GM23338 (cell line): Measurements from ENCODE around the gene IFT74. TPM values are rescaled to one million over a fixed set of nuclear protein-coding genes. Genes with fewer than 3 reads are reported as not detected.

ENCODE experiments used
- ATAC-seq: fragments of 200-7000 bp; cut with Tn5 transposase; 3 replicates; pipeline ENCODE4 v1.9.1; 2020
- DNase-seq: peaks from one replicate; pipeline ENCODE4 v3.0.0-alpha.2; 2015; ENCODE audit warnings: low spot score
- H2AFZ ChIP-seq: fragments of 200-600 bp; sonication (generic); 2 replicates; pipeline ENCODE4 v1.8.0; 2016; ENCODE audit warnings: antibody characterized with exemption, mild to moderate bottlenecking, moderate library complexity
- H3F3A ChIP-seq: fragments of 200-600 bp; sonication (generic); replicated peaks from 2 replicates; pipeline ENCODE4 v1.8.0; 2017; ENCODE audit warnings: antibody characterized with exemption, mixed run types, low read depth
- H3K27ac ChIP-seq: fragments of 200-600 bp; sonication (generic); 2 replicates; pipeline ENCODE4 v1.6.1; 2016; ENCODE audit warnings: low read depth
- H3K27me3 ChIP-seq: fragments of 200-600 bp; sonication (generic); 2 replicates; pipeline ENCODE4 v1.8.0; 2016; ENCODE audit warnings: mild to moderate bottlenecking, mixed run types, moderate library complexity; ENCODE audit not compliant: insufficient read depth
- H3K36me3 ChIP-seq: fragments of 200-600 bp; sonication (generic); 2 replicates; pipeline ENCODE4 v1.8.0; 2016; ENCODE audit warnings: mild to moderate bottlenecking; ENCODE audit not compliant: insufficient read depth
- H3K4me1 ChIP-seq: fragments of 200-600 bp; sonication (generic); 2 replicates; pipeline ENCODE4 v1.8.0; 2016; ENCODE audit warnings: mild to moderate bottlenecking, moderate library complexity; ENCODE audit not compliant: insufficient read depth
- H3K4me2 ChIP-seq: fragments of 200-600 bp; sonication (generic); 2 replicates; pipeline ENCODE4 v1.7.1; 2017; ENCODE audit warnings: mixed run types
- H3K4me3 ChIP-seq: fragments of 200-600 bp; sonication (generic); 2 replicates; pipeline ENCODE4 v1.6.1; 2016; ENCODE audit warnings: mixed run types
- H3K79me2 ChIP-seq: fragments of 200-600 bp; sonication (generic); replicated peaks from 2 replicates; pipeline ENCODE4 v1.8.0; 2017; ENCODE audit warnings: mild to moderate bottlenecking; ENCODE audit not compliant: insufficient read depth
- H3K9me2 ChIP-seq: fragments of 200-600 bp; sonication (generic); 2 replicates; pipeline ENCODE4 v1.8.0; 2017; ENCODE audit not compliant: insufficient read depth
- H4K20me1 ChIP-seq: fragments of 200-600 bp; sonication (generic); replicated peaks from 2 replicates; pipeline ENCODE4 v1.8.0; 2017; ENCODE audit warnings: mild to moderate bottlenecking; ENCODE audit not compliant: insufficient read depth
- H3K27ac Mint-ChIP-seq: 2 replicates; pipeline ENCODE4 v1.8.0; 2020; ENCODE audit warnings: inconsistent platforms, mild to moderate bottlenecking, moderate library complexity, mixed read lengths
- H3K27me3 Mint-ChIP-seq: 3 replicates; pipeline ENCODE4 v1.8.0; 2022; ENCODE audit warnings: low read depth, mild to moderate bottlenecking, moderate library complexity, mixed read lengths, inconsistent platforms; ENCODE audit not compliant: insufficient read depth, poor library complexity
- H3K36me3 Mint-ChIP-seq: 3 replicates; pipeline ENCODE4 v1.8.0; 2021; ENCODE audit warnings: low read depth, mild to moderate bottlenecking, inconsistent platforms, moderate library complexity, mixed read lengths
- H3K4me1 Mint-ChIP-seq: 3 replicates; pipeline ENCODE4 v1.8.0; 2020; ENCODE audit warnings: mild to moderate bottlenecking, inconsistent platforms, mixed read lengths
- H3K4me3 Mint-ChIP-seq: 3 replicates; pipeline ENCODE4 v1.8.0; 2021; ENCODE audit warnings: moderate library complexity, mild to moderate bottlenecking, inconsistent platforms, mixed read lengths
- H3K9me3 Mint-ChIP-seq: 3 replicates; pipeline ENCODE4 v1.8.0; 2020; ENCODE audit warnings: moderate library complexity, mild to moderate bottlenecking, inconsistent platforms, mixed read lengths
- CREB1 ChIP-seq: fragments of 250-450 bp; sonication (Bioruptor Pico); IDR thresholded peaks from 2 replicates; pipeline ENCODE4 v1.5.0; 2020; ENCODE audit warnings: low read depth, mild to moderate bottlenecking, moderate library complexity
- POLR2AphosphoS5 ChIP-seq: IDR thresholded peaks from 2 replicates; pipeline ENCODE4 v1.6.1; 2016; ENCODE audit warnings: antibody characterized with exemption, low read depth
- STAT1 ChIP-seq: IDR thresholded peaks from one replicate; pipeline ENCODE4 v1.6.1; 2016; ENCODE audit warnings: antibody characterized with exemption; ENCODE audit not compliant: unreplicated experiment
- ZNF114 ChIP-seq: fragments of 250-450 bp; sonication (Bioruptor Pico); IDR thresholded peaks from 2 replicates; pipeline ENCODE4 v1.5.0; 2020; ENCODE audit warnings: mild to moderate bottlenecking, moderate library complexity
- polyA plus RNA-seq: library from polyadenylated mRNA; unstranded; fragments of >200 nt; fragmentation: Nextera tagmentation; extraction: Ambion mirVana; gene quantifications from 2 replicates; pipeline ENCODE4 v1.2.1, GENCODE V29; 2016
- total RNA-seq: library from RNA; depleted of rRNA; stranded (reverse); fragments of >200 nt; shearing (Covaris generic); gene quantifications from 2 replicates; pipeline ENCODE4 v1.2.3, GENCODE V29; 2014
- TF ChIP-seq, protein P1 (sequence below): fragments of 250-450 bp; sonication (Bioruptor Pico); IDR thresholded peaks from 2 replicates; pipeline ENCODE4 v1.5.0; 2020; ENCODE audit warnings: mild to moderate bottlenecking, moderate library complexity
- TF ChIP-seq, protein P2 (sequence below), 2 experiments: fragments of 200-600 bp in 1 of 2; sonication (generic) in 1 of 2; conservative IDR thresholded peaks; 2 replicates each; pipeline versions ENCODE4 v1.5.1 to v1.6.1; 2016 to 2017; ENCODE audit warnings: antibody characterized with exemption in 2 of 2, low read depth in 2 of 2, mild to moderate bottlenecking in 2 of 2, moderate library complexity in 1 of 2
- TF ChIP-seq, protein P3 (sequence below): IDR thresholded peaks from one replicate; pipeline ENCODE4 v1.6.1; 2018; ENCODE audit warnings: antibody characterized with exemption; ENCODE audit not compliant: unreplicated experiment

IFT74 gene
- total and polyA plus RNA-seq, 2 experiments from 2014 or later, result 14.6 to 30.0 TPM

DNA sequence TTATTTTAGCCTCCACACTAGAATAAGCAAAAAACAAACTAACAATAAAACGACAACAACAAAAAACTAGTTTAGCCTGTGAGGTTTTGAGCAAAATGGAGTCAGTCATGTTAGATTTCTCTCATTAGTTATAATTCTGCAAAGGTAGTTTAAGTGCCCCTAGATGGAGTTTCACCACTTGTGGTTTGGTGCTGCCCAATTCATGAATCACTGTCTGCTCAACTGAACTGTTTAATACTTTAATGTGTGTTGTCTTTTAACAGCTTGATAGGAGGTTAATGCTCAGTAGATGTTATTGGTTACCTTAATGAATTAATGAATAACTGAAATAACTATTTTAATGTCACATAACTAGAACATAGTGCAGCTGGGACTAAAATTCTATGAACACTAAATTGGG, 5.7 kb upstream of the IFT74 start (continued):
- TF ChIP-seq CREB1 (no peak), ZNF114 (CRISPR knock-in tag) (no peak)
- TF ChIP-seq, protein P1, sequence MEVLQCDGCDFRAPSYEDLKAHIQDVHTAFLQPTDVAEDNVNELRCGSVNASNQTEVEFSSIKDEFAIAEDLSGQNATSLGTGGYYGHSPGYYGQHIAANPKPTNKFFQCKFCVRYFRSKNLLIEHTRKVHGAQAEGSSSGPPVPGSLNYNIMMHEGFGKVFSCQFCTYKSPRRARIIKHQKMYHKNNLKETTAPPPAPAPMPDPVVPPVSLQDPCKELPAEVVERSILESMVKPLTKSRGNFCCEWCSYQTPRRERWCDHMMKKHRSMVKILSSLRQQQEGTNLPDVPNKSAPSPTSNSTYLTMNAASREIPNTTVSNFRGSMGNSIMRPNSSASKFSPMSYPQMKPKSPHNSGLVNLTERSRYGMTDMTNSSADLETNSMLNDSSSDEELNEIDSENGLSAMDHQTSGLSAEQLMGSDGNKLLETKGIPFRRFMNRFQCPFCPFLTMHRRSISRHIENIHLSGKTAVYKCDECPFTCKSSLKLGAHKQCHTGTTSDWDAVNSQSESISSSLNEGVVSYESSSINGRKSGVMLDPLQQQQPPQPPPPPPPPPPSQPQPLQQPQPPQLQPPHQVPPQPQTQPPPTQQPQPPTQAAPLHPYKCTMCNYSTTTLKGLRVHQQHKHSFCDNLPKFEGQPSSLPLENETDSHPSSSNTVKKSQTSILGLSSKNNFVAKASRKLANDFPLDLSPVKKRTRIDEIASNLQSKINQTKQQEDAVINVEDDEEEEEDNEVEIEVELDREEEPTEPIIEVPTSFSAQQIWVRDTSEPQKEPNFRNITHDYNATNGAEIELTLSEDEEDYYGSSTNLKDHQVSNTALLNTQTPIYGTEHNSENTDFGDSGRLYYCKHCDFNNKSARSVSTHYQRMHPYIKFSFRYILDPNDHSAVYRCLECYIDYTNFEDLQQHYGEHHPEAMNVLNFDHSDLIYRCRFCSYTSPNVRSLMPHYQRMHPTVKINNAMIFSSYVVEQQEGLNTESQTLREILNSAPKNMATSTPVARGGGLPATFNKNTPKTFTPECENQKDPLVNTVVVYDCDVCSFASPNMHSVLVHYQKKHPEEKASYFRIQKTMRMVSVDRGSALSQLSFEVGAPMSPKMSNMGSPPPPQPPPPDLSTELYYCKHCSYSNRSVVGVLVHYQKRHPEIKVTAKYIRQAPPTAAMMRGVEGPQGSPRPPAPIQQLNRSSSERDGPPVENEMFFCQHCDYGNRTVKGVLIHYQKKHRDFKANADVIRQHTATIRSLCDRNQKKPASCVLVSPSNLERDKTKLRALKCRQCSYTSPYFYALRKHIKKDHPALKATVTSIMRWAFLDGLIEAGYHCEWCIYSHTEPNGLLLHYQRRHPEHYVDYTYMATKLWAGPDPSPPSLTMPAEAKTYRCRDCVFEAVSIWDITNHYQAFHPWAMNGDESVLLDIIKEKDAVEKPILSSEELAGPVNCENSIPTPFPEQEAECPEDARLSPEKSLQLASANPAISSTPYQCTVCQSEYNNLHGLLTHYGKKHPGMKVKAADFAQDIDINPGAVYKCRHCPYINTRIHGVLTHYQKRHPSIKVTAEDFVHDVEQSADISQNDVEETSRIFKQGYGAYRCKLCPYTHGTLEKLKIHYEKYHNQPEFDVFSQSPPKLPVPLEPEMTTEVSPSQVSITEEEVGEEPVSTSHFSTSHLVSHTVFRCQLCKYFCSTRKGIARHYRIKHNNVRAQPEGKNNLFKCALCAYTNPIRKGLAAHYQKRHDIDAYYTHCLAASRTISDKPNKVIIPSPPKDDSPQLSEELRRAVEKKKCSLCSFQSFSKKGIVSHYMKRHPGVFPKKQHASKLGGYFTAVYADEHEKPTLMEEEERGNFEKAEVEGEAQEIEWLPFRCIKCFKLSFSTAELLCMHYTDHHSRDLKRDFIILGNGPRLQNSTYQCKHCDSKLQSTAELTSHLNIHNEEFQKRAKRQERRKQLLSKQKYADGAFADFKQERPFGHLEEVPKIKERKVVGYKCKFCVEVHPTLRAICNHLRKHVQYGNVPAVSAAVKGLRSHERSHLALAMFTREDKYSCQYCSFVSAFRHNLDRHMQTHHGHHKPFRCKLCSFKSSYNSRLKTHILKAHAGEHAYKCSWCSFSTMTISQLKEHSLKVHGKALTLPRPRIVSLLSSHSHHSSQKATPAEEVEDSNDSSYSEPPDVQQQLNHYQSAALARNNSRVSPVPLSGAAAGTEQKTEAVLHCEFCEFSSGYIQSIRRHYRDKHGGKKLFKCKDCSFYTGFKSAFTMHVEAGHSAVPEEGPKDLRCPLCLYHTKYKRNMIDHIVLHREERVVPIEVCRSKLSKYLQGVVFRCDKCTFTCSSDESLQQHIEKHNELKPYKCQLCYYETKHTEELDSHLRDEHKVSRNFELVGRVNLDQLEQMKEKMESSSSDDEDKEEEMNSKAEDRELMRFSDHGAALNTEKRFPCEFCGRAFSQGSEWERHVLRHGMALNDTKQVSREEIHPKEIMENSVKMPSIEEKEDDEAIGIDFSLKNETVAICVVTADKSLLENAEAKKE (CRISPR knock-in tag), result no peak

DNA sequence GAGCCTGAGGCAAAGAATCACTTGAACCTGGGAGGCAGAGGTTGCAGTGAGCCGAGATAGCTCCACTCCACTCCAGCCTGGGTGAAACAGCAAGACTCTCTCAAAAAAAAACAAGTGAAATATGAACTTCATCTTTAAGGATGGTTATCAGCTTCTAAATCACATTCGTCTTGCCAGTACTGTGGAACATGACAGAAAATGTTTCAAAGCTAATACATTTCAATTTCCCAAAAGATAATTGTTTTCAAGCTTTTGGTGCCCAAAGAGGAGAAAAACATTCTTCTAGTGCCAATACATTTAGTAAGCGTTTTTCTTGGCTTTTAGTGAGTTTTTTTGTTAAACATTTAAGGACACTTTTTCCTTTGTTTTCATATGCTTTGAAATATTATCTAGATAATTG, 4.4 kb upstream of the IFT74 start:
- Histone ChIP-seq H3K4me2 (no peak overlapping the region), H3K9me2 (no peaks in the 10 kb centered on the region), H3K79me2 (peaks cover 2% of the 10 kb centered on the region), H2AFZ (no peak overlapping the region), H4K20me1 (no peaks in the 10 kb centered on the region), H3K36me3 (no peaks in the 10 kb centered on the region), H3F3A (no peaks in the 10 kb centered on the region), H3K27ac (no peak overlapping the region), H3K4me1 (peaks cover 9% of the 10 kb centered on the region; the same call in 1 of the 2 replicates), H3K27me3 (no peaks in the 10 kb centered on the region), H3K4me3 (no peak overlapping the region)
- ATAC-seq, result no peak
- no peak overlapping the region for H3K4me3 Mint-ChIP-seq
- no peaks in the 10 kb centered on the region; the same call in 2 of the 3 replicates for H3K36me3 Mint-ChIP-seq
- TF ChIP-seq, protein P2, sequence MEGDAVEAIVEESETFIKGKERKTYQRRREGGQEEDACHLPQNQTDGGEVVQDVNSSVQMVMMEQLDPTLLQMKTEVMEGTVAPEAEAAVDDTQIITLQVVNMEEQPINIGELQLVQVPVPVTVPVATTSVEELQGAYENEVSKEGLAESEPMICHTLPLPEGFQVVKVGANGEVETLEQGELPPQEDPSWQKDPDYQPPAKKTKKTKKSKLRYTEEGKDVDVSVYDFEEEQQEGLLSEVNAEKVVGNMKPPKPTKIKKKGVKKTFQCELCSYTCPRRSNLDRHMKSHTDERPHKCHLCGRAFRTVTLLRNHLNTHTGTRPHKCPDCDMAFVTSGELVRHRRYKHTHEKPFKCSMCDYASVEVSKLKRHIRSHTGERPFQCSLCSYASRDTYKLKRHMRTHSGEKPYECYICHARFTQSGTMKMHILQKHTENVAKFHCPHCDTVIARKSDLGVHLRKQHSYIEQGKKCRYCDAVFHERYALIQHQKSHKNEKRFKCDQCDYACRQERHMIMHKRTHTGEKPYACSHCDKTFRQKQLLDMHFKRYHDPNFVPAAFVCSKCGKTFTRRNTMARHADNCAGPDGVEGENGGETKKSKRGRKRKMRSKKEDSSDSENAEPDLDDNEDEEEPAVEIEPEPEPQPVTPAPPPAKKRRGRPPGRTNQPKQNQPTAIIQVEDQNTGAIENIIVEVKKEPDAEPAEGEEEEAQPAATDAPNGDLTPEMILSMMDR (conservative IDR thresholded peaks at IDR 0.05; ENCODE audit: low read depth in 2 of 2), result no peak
- TF ChIP-seq, protein P3, sequence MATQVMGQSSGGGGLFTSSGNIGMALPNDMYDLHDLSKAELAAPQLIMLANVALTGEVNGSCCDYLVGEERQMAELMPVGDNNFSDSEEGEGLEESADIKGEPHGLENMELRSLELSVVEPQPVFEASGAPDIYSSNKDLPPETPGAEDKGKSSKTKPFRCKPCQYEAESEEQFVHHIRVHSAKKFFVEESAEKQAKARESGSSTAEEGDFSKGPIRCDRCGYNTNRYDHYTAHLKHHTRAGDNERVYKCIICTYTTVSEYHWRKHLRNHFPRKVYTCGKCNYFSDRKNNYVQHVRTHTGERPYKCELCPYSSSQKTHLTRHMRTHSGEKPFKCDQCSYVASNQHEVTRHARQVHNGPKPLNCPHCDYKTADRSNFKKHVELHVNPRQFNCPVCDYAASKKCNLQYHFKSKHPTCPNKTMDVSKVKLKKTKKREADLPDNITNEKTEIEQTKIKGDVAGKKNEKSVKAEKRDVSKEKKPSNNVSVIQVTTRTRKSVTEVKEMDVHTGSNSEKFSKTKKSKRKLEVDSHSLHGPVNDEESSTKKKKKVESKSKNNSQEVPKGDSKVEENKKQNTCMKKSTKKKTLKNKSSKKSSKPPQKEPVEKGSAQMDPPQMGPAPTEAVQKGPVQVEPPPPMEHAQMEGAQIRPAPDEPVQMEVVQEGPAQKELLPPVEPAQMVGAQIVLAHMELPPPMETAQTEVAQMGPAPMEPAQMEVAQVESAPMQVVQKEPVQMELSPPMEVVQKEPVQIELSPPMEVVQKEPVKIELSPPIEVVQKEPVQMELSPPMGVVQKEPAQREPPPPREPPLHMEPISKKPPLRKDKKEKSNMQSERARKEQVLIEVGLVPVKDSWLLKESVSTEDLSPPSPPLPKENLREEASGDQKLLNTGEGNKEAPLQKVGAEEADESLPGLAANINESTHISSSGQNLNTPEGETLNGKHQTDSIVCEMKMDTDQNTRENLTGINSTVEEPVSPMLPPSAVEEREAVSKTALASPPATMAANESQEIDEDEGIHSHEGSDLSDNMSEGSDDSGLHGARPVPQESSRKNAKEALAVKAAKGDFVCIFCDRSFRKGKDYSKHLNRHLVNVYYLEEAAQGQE, result no peak
- TF ChIP-seq POLR2AphosphoS5 (no peak), STAT1 (no peak)
- no peak for DNase-seq
- no peak overlapping the region for H3K27ac Mint-ChIP-seq
- peaks cover 7% of the 10 kb centered on the region for H3K4me1 Mint-ChIP-seq
- H3K9me3 Mint-ChIP-seq, result no peaks in the 10 kb centered on the region
- H3K27me3 Mint-ChIP-seq, result no peaks in the 10 kb centered on the region
